Measurements from ENCODE around the gene CCDC187. TPM values are rescaled to one million over a fixed set of nuclear protein-coding genes. Genes with fewer than 3 reads are reported as not detected.
A peak's percentile ranks its signal among the peaks of the same experiment; 100 is the strongest.

The CCDC187 gene
- total and polyA plus RNA-seq, 2 of the 13 experiments (the other 11 are each of a cell fraction or from before 2014, with no cell fraction given), result 0.03 to 0.13 TPM

GRCh38 chr9:136345281-136346156 is 41.6 kb upstream of the CCDC187 start (continued):
- TF ChIP-seq MAX (IDR thresholded peaks at IDR 0.05), result peak; percentile 85
- TF ChIP-seq ZNF616 (CRISPR knock-in tag; IDR thresholded peaks at IDR 0.05; ENCODE audit: low read depth), result 0 out of 2 replicates have a peak, but pooled peaks have one; percentile 30
- no peak for TF ChIP-seq NR3C1 (CRISPR knock-in tag; IDR thresholded peaks at IDR 0.05)
- peak; percentile 7 for TF ChIP-seq HNRNPLL (IDR thresholded peaks at IDR 0.05; ENCODE audit: low read depth, low read length, poor library complexity, severe bottlenecking)
- TF ChIP-seq THAP7 (CRISPR knock-in tag; IDR thresholded peaks at IDR 0.05), result peak; percentile 64; the same call in 1 of the 2 replicates
- TF ChIP-seq ZNF446 (CRISPR knock-in tag; IDR thresholded peaks at IDR 0.05), result no peak
- peak; percentile 31; the same call in 1 of the 2 replicates for TF ChIP-seq ZNF205 (CRISPR knock-in tag; IDR thresholded peaks at IDR 0.05)
- TF ChIP-seq ZNF331 (CRISPR knock-in tag; IDR thresholded peaks at IDR 0.05), result peak; percentile 18; the same call in 1 of the 2 replicates
- TF ChIP-seq NBN (conservative IDR thresholded peaks at IDR 0.05), result no peak
- TF ChIP-seq JDP2 (CRISPR knock-in tag; IDR thresholded peaks at IDR 0.05; ENCODE audit: borderline replicate concordance), result no peak
- TF ChIP-seq ZFY (CRISPR knock-in tag; IDR thresholded peaks at IDR 0.05), result peak; percentile 69
- TF ChIP-seq ZBTB44 (CRISPR knock-in tag; IDR thresholded peaks at IDR 0.05), result no peak
- TF ChIP-seq EED (CRISPR knock-in tag; IDR thresholded peaks at IDR 0.05), result 0 out of 2 replicates have a peak, but pooled peaks have one; percentile 13
- no peak for TF ChIP-seq SAFB2 (CRISPR knock-in tag; IDR thresholded peaks at IDR 0.05; ENCODE audit: borderline replicate concordance, low read depth)
- peak; percentile 42; the same call in 1 of the 2 replicates for TF ChIP-seq SMC3 (IDR thresholded peaks at IDR 0.05; ENCODE audit: low read length)
- no peak for TF ChIP-seq NR1H2 (CRISPR knock-in tag; IDR thresholded peaks at IDR 0.05; ENCODE audit: borderline replicate concordance, low read depth)
- no peak for TF ChIP-seq ATF5 (CRISPR knock-in tag; IDR thresholded peaks at IDR 0.05; ENCODE audit: low read depth)
- peak; percentile 60 for TF ChIP-seq THAP11 (CRISPR knock-in tag; IDR thresholded peaks at IDR 0.05)
- no peak for TF ChIP-seq GPBP1L1 (CRISPR knock-in tag; IDR thresholded peaks at IDR 0.05)
- peak; percentile 83 for TF ChIP-seq RAD21 (CRISPR knock-in tag; IDR thresholded peaks at IDR 0.05)
- TF ChIP-seq ZBTB43 (CRISPR knock-in tag; conservative IDR thresholded peaks at IDR 0.05), result peak; percentile 45; the same call in 1 of the 2 replicates
- no peak; the same call in none of the 2 replicates for TF ChIP-seq HIC2 (CRISPR knock-in tag; IDR thresholded peaks at IDR 0.05; ENCODE audit: low read depth)
